ENCODE results near the gene PDE4C.

The PDE4C gene

GRCh38 chr19:18253716-18254115, 27.5 kb upstream of the PDE4C start:
- DNase-seq = no peak

- no peak for DNase-seq
Measured at GRCh38 chr19:18253130-18253529, 26.9 kb upstream of the PDE4C start.

GRCh38 chr19:18252370-18252717, 26.1 kb upstream of the PDE4C start:
- no peak for DNase-seq

GRCh38 chr19:18251587-18252369, 25.5 kb upstream of the PDE4C start:
- peak; percentile 88 to 90 for DNase-seq

- DNase-seq = no peak
Measured at GRCh38 chr19:18249834-18250233, 23.6 kb upstream of the PDE4C start.

- DNase-seq = no peak
Measured at GRCh38 chr19:18245297-18245696, 19.1 kb upstream of the PDE4C start.

GRCh38 chr19:18239303-18239702, 13.1 kb upstream of the PDE4C start:
- no peak for DNase-seq

- DNase-seq = no peak
Measured at GRCh38 chr19:18234194-18234593, 8.0 kb upstream of the PDE4C start.

GRCh38 chr19:18233224-18233825, 7.1 kb upstream of the PDE4C start:
- peak; percentile 49 to 56 for DNase-seq

- no peak for DNase-seq
Measured at GRCh38 chr19:18232540-18233223, 6.4 kb upstream of the PDE4C start.

GRCh38 chr19:18231775-18232174, 5.5 kb upstream of the PDE4C start:
- DNase-seq = no peak

GRCh38 chr19:18230941-18231734, 4.9 kb upstream of the PDE4C start:
- DNase-seq = no peak

- DNase-seq = no peak
Measured at GRCh38 chr19:18229915-18230314, 3.7 kb upstream of the PDE4C start.

- DNase-seq = peak; percentile 20 to 21
Measured at GRCh38 chr19:18229474-18229873, 3.2 kb upstream of the PDE4C start.

GRCh38 chr19:18227781-18228271, 1.6 kb upstream of the PDE4C start:
- no peak for DNase-seq

GRCh38 chr19:18226956-18227780, 930 bp upstream of the PDE4C start:
- no peak for DNase-seq

- no peak for DNase-seq
Measured at GRCh38 chr19:18225355-18225701, 910 bp downstream of the PDE4C start.

GRCh38 chr19:18224525-18225354, 1.5 kb downstream of the PDE4C start:
- peak; percentile 94 to 96 for DNase-seq

GRCh38 chr19:18223860-18224524, 2.2 kb downstream of the PDE4C start:
- DNase-seq = peak; percentile 27 to 53

GRCh38 chr19:18221815-18222725, 4.2 kb downstream of the PDE4C start:
- no peak for DNase-seq
